GM21381 (cell line): Measurements from ENCODE around the gene GRAMD2A.

Source experiments
- ATAC-seq: cut with Tn5 transposase; IDR thresholded peaks from one replicate; pipeline ENCODE4 v1.9.1; 2021; ENCODE audit warnings: mild to moderate bottlenecking, moderate library complexity; ENCODE audit not compliant: unreplicated experiment

Gene GRAMD2A

GRCh38 chr15:72140088-72140487 is 57.5 kb downstream of the GRAMD2A start:
- no peak for ATAC-seq

GRCh38 chr15:72139667-72140066 is 57.9 kb downstream of the GRAMD2A start:
- no peak for ATAC-seq

GRCh38 chr15:72136170-72137051 is 61.2 kb downstream of the GRAMD2A start:
- ATAC-seq, result no peak

GRCh38 chr15:72135719-72136118 is 61.9 kb downstream of the GRAMD2A start:
- no peak for ATAC-seq

- no peak for ATAC-seq
These were observed 64.4 kb downstream of the GRAMD2A start for GRCh38 chr15:72133211-72133610.

GRCh38 chr15:72131922-72132321 is 65.7 kb downstream of the GRAMD2A start:
- ATAC-seq, result no peak

- ATAC-seq, result no peak
These were observed 67.3 kb downstream of the GRAMD2A start for GRCh38 chr15:72130272-72130671.

GRCh38 chr15:72128359-72128758 is 69.2 kb downstream of the GRAMD2A start:
- no peak for ATAC-seq

GRCh38 chr15:72127724-72128322 is 69.8 kb downstream of the GRAMD2A start:
- no peak for ATAC-seq

GRCh38 chr15:72124218-72124617 is 73.4 kb downstream of the GRAMD2A start:
- ATAC-seq, result no peak

GRCh38 chr15:72118017-72118978 is 79.3 kb downstream of the GRAMD2A start, which contains the start of the genes MYO9A and SENP8:
Gene MYO9A (minus strand): TSS chr15:72118150. CDS start chr15:72046563, 71,587 bp downstream.
Gene SENP8 (plus strand): TSS chr15:72118403. CDS start chr15:72139624, 21,221 bp downstream.
- ATAC-seq, result peak; percentile 67

- peak; percentile 62 for ATAC-seq
These were observed 80.0 kb downstream of the GRAMD2A start for GRCh38 chr15:72117486-72118016.

GRCh38 chr15:72116731-72117485 is 80.7 kb downstream of the GRAMD2A start:
- ATAC-seq, result peak; percentile 2

GRCh38 chr15:72113347-72114031 is 84.1 kb downstream of the GRAMD2A start:
- ATAC-seq, result no peak

- no peak for ATAC-seq
These were observed 84.8 kb downstream of the GRAMD2A start for GRCh38 chr15:72112805-72113204.

- no peak for ATAC-seq
These were observed 85.5 kb downstream of the GRAMD2A start for GRCh38 chr15:72112116-72112515.

GRCh38 chr15:72110355-72110754 is 87.2 kb downstream of the GRAMD2A start:
- no peak for ATAC-seq
